Measurements from ENCODE around the gene FRRS1. TPM values are rescaled to one million over a fixed set of nuclear protein-coding genes. Genes with fewer than 3 reads are reported as not detected.

The FRRS1 gene
- total RNA-seq, 2 experiments from 2014 or later = 0.33 to 1.1 TPM

GRCh38 chr1:99726407-99726806 is 40.0 kb downstream of the FRRS1 start:
- Histone ChIP-seq H3K4me1 (ENCODE audit: insufficient read depth, low read length) (no peaks in the 10 kb centered on the region), H3K36me3 (ENCODE audit: insufficient read depth, low read length) (no peaks in the 10 kb centered on the region), H3K9me3 (ENCODE audit: control insufficient read depth in 1 of 2, insufficient read depth in 1 of 2, low read length in 2 of 2) (no peaks in the 10 kb centered on the region), H3K4me3 (ENCODE audit: low read length) (no peak overlapping the region), H3K27me3 (ENCODE audit: control insufficient read depth in 1 of 2, insufficient read depth in 2 of 2, low read length in 2 of 2) (no peaks in the 10 kb centered on the region), H3K27ac (ENCODE audit: low read depth in 1 of 2, low read length in 2 of 2) (no peak overlapping the region)
- H3K4me3 Mint-ChIP-seq = no peak overlapping the region
- POLR2A ChIA-PET = no interaction called here
- no peaks in the 10 kb centered on the region for H3K9me3 Mint-ChIP-seq
- intact Hi-C loops (cut with DNase I, micrococcal nuclease) = no loop called here
- no peaks in the 10 kb centered on the region for H3K4me1 Mint-ChIP-seq (ENCODE audit: low read depth)
- TF ChIP-seq CTCF (IDR thresholded peaks at IDR 0.05) = no peak
- ATAC-seq (ENCODE audit: poor library complexity) (no peak), DNase-seq (no peak)
- CTCF ChIA-PET = no interaction called here
- H3K27me3 Mint-ChIP-seq = no peaks in the 10 kb centered on the region
- no peak overlapping the region for H3K27ac Mint-ChIP-seq
- no peaks in the 10 kb centered on the region for H3K36me3 Mint-ChIP-seq (ENCODE audit: low read depth)

DNA sequence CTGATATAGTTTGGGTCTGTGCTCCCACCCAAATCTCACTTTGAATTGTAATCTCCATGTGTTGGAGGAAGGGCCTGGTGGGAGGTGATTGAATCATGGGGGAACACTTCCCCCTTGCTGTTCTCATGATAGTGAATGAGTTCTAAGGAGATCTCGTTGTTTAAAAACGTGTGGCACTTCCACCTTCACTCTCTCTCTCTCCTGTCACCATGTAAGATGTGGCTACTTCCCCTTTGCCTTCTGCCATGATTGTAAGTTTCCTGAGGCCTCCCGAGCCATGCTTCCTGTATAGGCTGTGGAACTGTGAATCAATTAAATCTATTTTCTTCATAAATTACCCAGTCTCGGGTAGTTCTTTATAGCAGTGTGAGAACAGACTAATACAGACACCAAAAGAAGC is 40.4 kb downstream of the FRRS1 start:
- no peak for TF ChIP-seq CTCF (IDR thresholded peaks at IDR 0.05)
- ChIA-PET CTCF (no interaction called here), POLR2A (no interaction called here)
- DNase-seq (no peak), ATAC-seq (ENCODE audit: poor library complexity) (no peak)
- H3K4me3 ChIP-seq (ENCODE audit: low read length) = no peak overlapping the region
- no peaks in the 10 kb centered on the region for H3K9me3 ChIP-seq (ENCODE audit: control insufficient read depth in 1 of 2, insufficient read depth in 1 of 2, low read length in 2 of 2)
- H3K27ac Mint-ChIP-seq = no peak overlapping the region
- H3K4me1 Mint-ChIP-seq (ENCODE audit: low read depth) = no peaks in the 10 kb centered on the region
- intact Hi-C loops (cut with DNase I, micrococcal nuclease) = no loop called here
- H3K27me3 Mint-ChIP-seq = no peaks in the 10 kb centered on the region
- H3K9me3 Mint-ChIP-seq = no peaks in the 10 kb centered on the region
- H3K36me3 Mint-ChIP-seq (ENCODE audit: low read depth) = no peaks in the 10 kb centered on the region
- no peak overlapping the region for H3K27ac ChIP-seq (ENCODE audit: low read depth in 1 of 2, low read length in 2 of 2)
- H3K4me1 ChIP-seq (ENCODE audit: insufficient read depth, low read length) = no peaks in the 10 kb centered on the region
- no peaks in the 10 kb centered on the region for H3K27me3 ChIP-seq (ENCODE audit: control insufficient read depth in 1 of 2, insufficient read depth in 2 of 2, low read length in 2 of 2)
- no peaks in the 10 kb centered on the region for H3K36me3 ChIP-seq (ENCODE audit: insufficient read depth, low read length)
- no peak overlapping the region for H3K4me3 Mint-ChIP-seq

- H3K27ac ChIP-seq (ENCODE audit: low read depth in 1 of 2, low read length in 2 of 2) = no peak overlapping the region
- ChIA-PET CTCF (no interaction called here), POLR2A (no interaction called here)
- Mint-ChIP-seq H3K36me3 (ENCODE audit: low read depth) (no peaks in the 10 kb centered on the region), H3K27ac (no peak overlapping the region), H3K4me1 (ENCODE audit: low read depth) (no peaks in the 10 kb centered on the region), H3K4me3 (no peak overlapping the region), H3K27me3 (no peaks in the 10 kb centered on the region), H3K9me3 (no peaks in the 10 kb centered on the region)
- H3K36me3 ChIP-seq (ENCODE audit: insufficient read depth, low read length) = no peaks in the 10 kb centered on the region
- no peak for TF ChIP-seq CTCF (IDR thresholded peaks at IDR 0.05)
- no peaks in the 10 kb centered on the region for H3K27me3 ChIP-seq (ENCODE audit: control insufficient read depth in 1 of 2, insufficient read depth in 2 of 2, low read length in 2 of 2)
- H3K4me3 ChIP-seq (ENCODE audit: low read length) = no peak overlapping the region
- intact Hi-C loops (cut with DNase I, micrococcal nuclease) = no loop called here
- H3K4me1 ChIP-seq (ENCODE audit: insufficient read depth, low read length) = no peaks in the 10 kb centered on the region
- no peak for DNase-seq
- no peak for ATAC-seq (ENCODE audit: poor library complexity)
- H3K9me3 ChIP-seq (ENCODE audit: control insufficient read depth in 1 of 2, insufficient read depth in 1 of 2, low read length in 2 of 2) = no peaks in the 10 kb centered on the region
These were observed 43.2 kb downstream of the FRRS1 start for GRCh38 chr1:99723251-99723650.
